Endothelial cell of umbilical vein (primary cell): ENCODE measurements around the gene RNLS. TPM values are rescaled to one million over a fixed set of nuclear protein-coding genes. Genes with fewer than 3 reads are reported as not detected.

Experiments used
- BruUV-seq: library from RNA; stranded (reverse); fragments of 400-500 nt; replicated peaks from 2 replicates; lab custom pipeline; 2021; lab: Mats Ljungman, UMichigan
- CTCF ChIA-PET: fragments of 300-600, 350-600 bp; sonication (Branson Sonifier 250); formaldehyde crosslinking; loops from one replicate; lab custom pipeline; 2021; ENCODE audit warnings: antibody characterized with exemption, inconsistent platforms; lab: Charles Lee
- POLR2A ChIA-PET: fragments of 300-600, 350-600 bp; sonication (Branson Sonifier 250); formaldehyde crosslinking; loops from one replicate; lab custom pipeline; 2021; ENCODE audit warnings: antibody characterized with exemption, inconsistent platforms; lab: Charles Lee
- DNase-seq: peaks from one replicate; pipeline ENCODE4 v3.0.0-alpha.2; 2011; ENCODE audit warnings: low read depth, low spot score
- FAIRE-seq: peaks from 2 replicates; lab custom pipeline; 2011; peaks lifted over from hg19 to GRCh38; lab: Jason Lieb, UNC
- H2AFZ ChIP-seq: 2 replicates; pipeline ENCODE4 v1.6.0; 2012; ENCODE audit warnings: low read depth, low read length, control low read depth, inconsistent platforms
- H3K27ac ChIP-seq: 2 replicates; pipeline ENCODE4 v1.5.1; 2011; ENCODE audit warnings: low read depth, mild to moderate bottlenecking, control low read depth, low read length, moderate library complexity; ENCODE audit not compliant: insufficient read depth
- H3K27me3 ChIP-seq, 2 experiments: 2 replicates each; pipeline versions ENCODE4 v1.6.0 to v1.6.1; 2011; ENCODE audit warnings: low read length in 2 of 2, mixed read lengths in 1 of 2; ENCODE audit not compliant: control insufficient read depth in 2 of 2, insufficient read depth in 2 of 2
- H3K36me3 ChIP-seq, 2 experiments: 2 replicates in 1 of 2; 3 replicates in 1 of 2; pipeline ENCODE4 v1.5.1; 2011; ENCODE audit warnings: low read length in 2 of 2, mild to moderate bottlenecking in 1 of 2, moderate library complexity in 1 of 2; ENCODE audit not compliant: control insufficient read depth in 2 of 2, insufficient read depth in 2 of 2; ENCODE audit errors: extremely low read depth in 1 of 2
- H3K4me1 ChIP-seq: 3 replicates; pipeline ENCODE4 v1.5.1; 2011; ENCODE audit warnings: mild to moderate bottlenecking, low read length; ENCODE audit not compliant: control insufficient read depth, insufficient read depth; ENCODE audit errors: extremely low read depth
- H3K4me2 ChIP-seq: 2 replicates; pipeline ENCODE4 v1.6.1; 2011; ENCODE audit warnings: low read length, control low read depth, mixed read lengths; ENCODE audit not compliant: insufficient read depth
- H3K4me3 ChIP-seq, 3 experiments: fragments of 200-600 bp in 1 of 3; sonication (generic), shearing (Covaris generic) in 1 of 3; replicated peaks in 1 of 3; 2 replicates each; pipeline ENCODE4 v1.5.1; 2011 to 2016; ENCODE audit warnings: control low read depth in 3 of 3, low read length in 3 of 3, mild to moderate bottlenecking in 2 of 3, inconsistent platforms in 1 of 3, low read depth in 1 of 3, moderate library complexity in 1 of 3; ENCODE audit not compliant: insufficient read depth in 1 of 3
- H3K79me2 ChIP-seq: 2 replicates; pipeline ENCODE4 v1.6.0; 2012; ENCODE audit warnings: low read length, inconsistent platforms; ENCODE audit not compliant: control insufficient read depth, insufficient read depth
- H3K9ac ChIP-seq: replicated peaks from 2 replicates; pipeline ENCODE3; 2011; ENCODE audit warnings: low read length, control low read depth; ENCODE audit not compliant: insufficient read depth; ENCODE audit errors: extremely low read depth
- H3K9me1 ChIP-seq: replicated peaks from 3 replicates; pipeline ENCODE4 v1.6.0; 2011; ENCODE audit warnings: mild to moderate bottlenecking, low read length; ENCODE audit not compliant: control insufficient read depth, insufficient read depth; ENCODE audit errors: extremely low read depth
- H3K9me3 ChIP-seq: replicated peaks from 2 replicates; pipeline ENCODE4 v1.5.1; 2012; ENCODE audit warnings: low read length, inconsistent platforms; ENCODE audit not compliant: control insufficient read depth, insufficient read depth
- H4K20me1 ChIP-seq: replicated peaks from 2 replicates; pipeline ENCODE3; 2011; ENCODE audit warnings: mild to moderate bottlenecking, low read length; ENCODE audit not compliant: control insufficient read depth, insufficient read depth; ENCODE audit errors: extremely low read depth
- CTCF ChIP-seq, 2 donors: IDR thresholded peaks; 1 replicate in 1 of 2; 2 replicates in 1 of 2; pipeline ENCODE4 v1.5.1; 2011; ENCODE audit warnings: low read length in 2 of 2, mild to moderate bottlenecking in 2 of 2, moderate library complexity in 2 of 2, control low read depth in 1 of 2, inconsistent platforms in 1 of 2, low read depth in 1 of 2; ENCODE audit not compliant: insufficient read depth in 1 of 2; ENCODE audit errors: extremely low read depth in 1 of 2
- EZH2 ChIP-seq: IDR thresholded peaks from 2 replicates; pipeline ENCODE4 v1.6.1; 2012; ENCODE audit warnings: borderline replicate concordance, low read depth, mild to moderate bottlenecking, moderate library complexity, low read length, inconsistent platforms; ENCODE audit not compliant: severe bottlenecking
- FOS ChIP-seq: IDR thresholded peaks from 2 replicates; pipeline ENCODE4 v1.6.1; 2011; ENCODE audit warnings: mild to moderate bottlenecking, low read length, moderate library complexity, borderline replicate concordance; ENCODE audit not compliant: insufficient read depth
- GATA2 ChIP-seq: IDR thresholded peaks from 2 replicates; pipeline ENCODE4 v1.7.0; 2011; ENCODE audit warnings: low read depth, mild to moderate bottlenecking, moderate library complexity, mixed read lengths, low read length; ENCODE audit not compliant: insufficient read length, insufficient read depth
- JUN ChIP-seq: IDR thresholded peaks from 2 replicates; pipeline ENCODE4 v1.6.1; 2011; ENCODE audit warnings: borderline replicate concordance, low read depth; ENCODE audit not compliant: insufficient read length, insufficient read depth
- MAX ChIP-seq: IDR thresholded peaks from 2 replicates; pipeline ENCODE4 v1.6.1; 2011; ENCODE audit not compliant: insufficient read depth, insufficient read length
- MYC ChIP-seq: IDR thresholded peaks from one replicate; pipeline ENCODE4 v1.6.1; 2011; ENCODE audit warnings: mild to moderate bottlenecking, low read depth, low read length
- POLR2A ChIP-seq: IDR thresholded peaks from 2 replicates; pipeline ENCODE4 v1.6.1; 2012; ENCODE audit warnings: low read depth, mild to moderate bottlenecking, control low read depth, low read length
- POLR2AphosphoS5 ChIP-seq: IDR thresholded peaks from 2 replicates; pipeline ENCODE4 v1.6.1; 2012; ENCODE audit warnings: low read depth, mild to moderate bottlenecking, control low read depth, low read length, moderate library complexity; ENCODE audit not compliant: insufficient read depth
- dilution Hi-C: fragments of 300-500 bp; cut with MboI; formaldehyde crosslinking; loops from one replicate; pipeline ENCODE4 v1.15.0; 2019; ENCODE audit warnings: low sequenced_read_pairs; ENCODE audit not compliant: extremely low pct_ligation_motif_present
- intact Hi-C: fragments of 100-400 bp; cut with micrococcal nuclease; formaldehyde crosslinking; loops from one replicate; pipeline ENCODE4 v1.10.0; 2022
- polyA plus RNA-seq, 4 experiments: library from polyadenylated mRNA; depleted of rRNA in 3 of 4; stranded (reverse) in 3 of 4; unstranded in 1 of 4; fragments of >200 nt; gene quantifications; 2 replicates each; pipeline versions ENCODE4 v1.2.1 to v1.2.3, GENCODE V29; 2011 to 2012; ENCODE audit warnings: missing spikeins in 1 of 4
- total RNA-seq: library from RNA; stranded (reverse); gene quantifications from 2 replicates; pipeline ENCODE4 v1.2.3, GENCODE V29; 2021

The RNLS gene
- total and polyA plus RNA-seq, 2 donors (not counting 3 experiments of a cell fraction or from before 2014, with no cell fraction given): 2.5 to 4.6 TPM

DNA sequence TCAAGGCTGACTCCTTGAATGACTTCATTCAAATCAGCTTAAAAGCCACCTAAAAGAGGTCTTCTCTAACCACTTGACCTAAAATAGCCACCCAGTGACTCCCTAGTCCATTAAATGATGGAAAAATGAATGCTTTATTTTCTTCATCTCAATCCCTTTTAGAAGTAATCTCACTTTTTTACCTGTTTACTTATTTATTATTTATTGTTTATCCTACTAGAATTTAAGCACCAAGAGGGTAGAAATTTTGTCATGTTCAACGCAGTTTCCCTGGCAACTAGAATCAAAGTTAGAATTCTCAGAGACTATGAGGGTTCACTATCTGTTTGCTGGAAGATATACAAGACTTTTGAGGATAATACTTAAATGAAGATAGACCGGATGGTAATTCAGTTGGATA, 3.3 kb upstream of the RNLS start, which contains the start of gene LIPJ:
LIPJ (plus strand) TSS at position 301 of the 400 bp plus-strand sequence. CDS start 3,926 bp downstream, outside the sequence.
- DNase-seq (no peak), FAIRE-seq (no peak)
- POLR2A ChIA-PET: no interaction called here
- CTCF ChIA-PET: interaction anchor here (3.6 kb wide), 1 partner anchor 21 kb away, joined by 14 read pairs; no protein-coding TSS in a partner anchor
- H3K9ac ChIP-seq: no peak within 1 kb of the TSS
- no TSS peak for BruUV-seq
- intact Hi-C loops (no loop called here), dilution Hi-C loops (no loop called here)
- no peak within 1 kb of the TSS for H3K27ac ChIP-seq
- H3K4me1 ChIP-seq: peaks cover 4% of the 10 kb centered on the region
- no peaks in the 10 kb centered on the region for H3K27me3 ChIP-seq
- no peaks in the 10 kb centered on the region for H3K9me3 ChIP-seq
- H3K4me3 ChIP-seq: no peak within 1 kb of the TSS
- H4K20me1 ChIP-seq: no peaks in the 10 kb centered on the region
- H3K4me2 ChIP-seq: no peak within 1 kb of the TSS
- no peak within 1 kb of the TSS for H2AFZ ChIP-seq
- no peaks in the 10 kb centered on the region for H3K9me1 ChIP-seq
- H3K36me3 ChIP-seq: no peaks in the 10 kb centered on the region
- no peaks in the 10 kb centered on the region for H3K79me2 ChIP-seq
- TF ChIP-seq POLR2AphosphoS5 (no peak), EZH2 (no peak), GATA2 (no peak)

GRCh38 chr10:88583584-88583957, 453 bp upstream of the RNLS start:
- dilution Hi-C loops (no loop called here), intact Hi-C loops (loop anchor here (5.0 kb wide), 3 partner anchors 69 to 349 kb away; no protein-coding TSS in a partner anchor)
- Histone ChIP-seq H3K9me1 (no peaks in the 10 kb centered on the region), H3K27me3 (no peaks in the 10 kb centered on the region), H3K9ac (peak overlapping the region; percentile 60), H4K20me1 (no peaks in the 10 kb centered on the region), H3K4me2 (peak overlapping the region; percentile 68), H3K79me2 (no peaks in the 10 kb centered on the region), H3K4me1 (peaks cover 4% of the 10 kb centered on the region), H3K4me3 (peak overlapping the region; percentile 42 to 62 (median 47)), H2AFZ (peak overlapping the region; percentile 95), H3K9me3 (no peaks in the 10 kb centered on the region), H3K27ac (no peak overlapping the region), H3K36me3 (no peaks in the 10 kb centered on the region)
- no peak for FAIRE-seq
- ChIA-PET CTCF (interaction anchor here (0.6 to 2.4 kb wide), 53 partner anchors 8 to 996 kb away, joined by 3 to 43 read pairs (median 4); partner anchors contain the start of gene CH25H), POLR2A (no interaction called here)
- BruUV-seq: no TSS peak
- no peak for DNase-seq
- TF ChIP-seq EZH2 (no peak), MYC (no peak), POLR2AphosphoS5 (no peak), POLR2A (no peak), CTCF (IDR thresholded peaks at IDR 0.05; ENCODE audit: extremely low read depth in 1 of 2, insufficient read depth in 1 of 2, low read depth in 1 of 2, low read length in 2 of 2) (no peak), FOS (no peak), MAX (no peak), JUN (no peak), GATA2 (no peak)
